ENCODE measurements around the gene RIPOR2. TPM values are rescaled to one million over a fixed set of nuclear protein-coding genes. Genes with fewer than 3 reads are reported as not detected.

RIPOR2 gene
- total and polyA plus RNA-seq, 2 donors (not counting 3 experiments of a cell fraction or from before 2014, with no cell fraction given) = 0.10 TPM; not detected in 1

DNA sequence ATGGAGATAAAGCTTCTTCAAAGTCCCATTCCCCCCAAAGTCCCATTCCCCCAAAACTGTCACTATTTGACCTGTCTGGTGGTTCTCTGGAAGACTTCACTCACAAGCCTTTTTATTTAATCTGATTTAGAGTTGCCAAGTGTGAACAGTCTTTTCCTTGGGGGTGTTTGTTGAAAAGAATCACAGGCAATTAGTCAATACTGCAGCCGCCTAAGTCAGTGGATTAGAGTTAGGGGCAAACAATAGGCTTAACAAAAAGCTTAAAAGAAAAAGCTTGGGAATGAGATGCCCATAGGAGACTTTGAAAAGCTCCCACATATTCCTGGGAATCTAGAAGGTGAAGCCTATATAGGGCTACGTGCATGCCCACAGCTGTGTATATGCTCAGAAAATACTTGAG lies 8.0 kb upstream of the RIPOR2 start:
- H3K9me3 ChIP-seq (replicated peaks; ENCODE audit: control insufficient read depth, insufficient read depth, low read length) = no peaks in the 10 kb centered on the region
- intact Hi-C loops (cut with micrococcal nuclease) = no loop called here
- no peak overlapping the region for H2AFZ ChIP-seq (ENCODE audit: low read depth, low read length)
- no peak overlapping the region for H3K27ac ChIP-seq (ENCODE audit: insufficient read depth, low read depth, low read length)
- ChIA-PET CTCF (no interaction called here), POLR2A (no interaction called here)
- no TSS peak for BruUV-seq (replicated peaks)
- no peak for DNase-seq (ENCODE audit: low read depth, low spot score)
- H3K4me2 ChIP-seq (ENCODE audit: insufficient read depth, low read length) = no peak overlapping the region
- H3K9ac ChIP-seq (replicated peaks; ENCODE audit: extremely low read depth, insufficient read depth, low read length) = no peak overlapping the region
- FAIRE-seq = no peak
- H3K9me1 ChIP-seq (replicated peaks; ENCODE audit: control insufficient read depth, extremely low read depth, insufficient read depth, low read length) = no peaks in the 10 kb centered on the region
- H4K20me1 ChIP-seq (replicated peaks; ENCODE audit: control insufficient read depth, extremely low read depth, insufficient read depth, low read length) = no peaks in the 10 kb centered on the region
- H3K79me2 ChIP-seq (ENCODE audit: control insufficient read depth, insufficient read depth, low read length) = no peaks in the 10 kb centered on the region
- dilution Hi-C loops (cut with MboI; ENCODE audit: extremely low pct_ligation_motif_present, low sequenced_read_pairs) = no loop called here
- no peaks in the 10 kb centered on the region for H3K27me3 ChIP-seq (ENCODE audit: control insufficient read depth in 2 of 2, insufficient read depth in 2 of 2, low read length in 2 of 2)
- H3K4me3 ChIP-seq (replicated peaks in 1 of 3; ENCODE audit: insufficient read depth in 1 of 3, low read depth in 1 of 3, low read length in 3 of 3) = no peak overlapping the region
- H3K4me1 ChIP-seq (ENCODE audit: control insufficient read depth, extremely low read depth, insufficient read depth, low read length) = no peaks in the 10 kb centered on the region
- no peaks in the 10 kb centered on the region for H3K36me3 ChIP-seq (ENCODE audit: control insufficient read depth in 2 of 2, extremely low read depth in 1 of 2, insufficient read depth in 2 of 2, low read length in 2 of 2)
- TF ChIP-seq EZH2 (IDR thresholded peaks at IDR 0.05; ENCODE audit: borderline replicate concordance, low read depth, low read length, severe bottlenecking) (no peak), POLR2AphosphoS5 (IDR thresholded peaks at IDR 0.05; ENCODE audit: insufficient read depth, low read depth, low read length) (no peak), POLR2A (IDR thresholded peaks at IDR 0.05; ENCODE audit: low read depth, low read length) (no peak), MYC (IDR thresholded peaks at IDR 0.05; ENCODE audit: low read depth, low read length) (no peak)
- TF ChIP-seq, protein P1, sequence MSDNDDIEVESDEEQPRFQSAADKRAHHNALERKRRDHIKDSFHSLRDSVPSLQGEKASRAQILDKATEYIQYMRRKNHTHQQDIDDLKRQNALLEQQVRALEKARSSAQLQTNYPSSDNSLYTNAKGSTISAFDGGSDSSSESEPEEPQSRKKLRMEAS (IDR thresholded peaks at IDR 0.05; ENCODE audit: insufficient read depth, insufficient read length) = no peak

DNA sequence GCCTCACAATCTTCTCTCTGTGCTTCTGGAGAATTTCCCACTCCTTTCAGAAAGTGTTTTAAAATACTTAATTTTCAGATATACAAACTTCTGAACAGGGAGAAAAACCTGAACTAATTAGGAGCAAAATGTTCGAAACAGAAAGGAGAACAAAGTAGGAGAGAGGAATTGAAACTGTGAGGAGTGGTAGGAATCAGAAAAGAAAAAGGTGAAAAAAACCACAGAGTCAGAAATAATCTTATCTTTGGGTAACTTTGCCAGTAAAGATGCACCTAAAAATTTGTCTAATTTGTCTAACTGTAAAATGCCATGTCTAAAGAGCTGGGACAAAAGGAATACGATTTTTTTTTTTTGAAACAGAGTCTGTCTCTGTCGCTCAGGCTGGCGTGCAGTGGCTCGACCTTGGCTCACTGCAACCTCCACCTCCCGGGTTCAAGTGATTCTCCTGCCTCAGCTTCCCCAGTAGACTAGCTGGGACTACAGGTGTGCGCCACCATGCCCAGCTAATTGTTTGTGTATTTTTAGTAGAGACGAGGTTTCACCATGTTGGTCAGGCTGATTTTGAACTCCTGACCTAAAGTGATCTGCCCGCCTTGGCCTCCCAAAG lies 4.7 kb upstream of the RIPOR2 start:
- Histone ChIP-seq H2AFZ (ENCODE audit: low read depth, low read length) (no peak overlapping the region), H3K4me1 (ENCODE audit: control insufficient read depth, extremely low read depth, insufficient read depth, low read length) (no peaks in the 10 kb centered on the region), H3K9me1 (replicated peaks; ENCODE audit: control insufficient read depth, extremely low read depth, insufficient read depth, low read length) (no peaks in the 10 kb centered on the region), H3K9ac (replicated peaks; ENCODE audit: extremely low read depth, insufficient read depth, low read length) (no peak overlapping the region), H3K9me3 (replicated peaks; ENCODE audit: control insufficient read depth, insufficient read depth, low read length) (no peaks in the 10 kb centered on the region), H3K79me2 (ENCODE audit: control insufficient read depth, insufficient read depth, low read length) (no peaks in the 10 kb centered on the region), H3K27ac (ENCODE audit: insufficient read depth, low read depth, low read length) (no peak overlapping the region), H3K27me3 (ENCODE audit: control insufficient read depth in 2 of 2, insufficient read depth in 2 of 2, low read length in 2 of 2) (peaks cover 0 to 3% of the 10 kb centered on the region in 2 experiments), H3K36me3 (ENCODE audit: control insufficient read depth in 2 of 2, extremely low read depth in 1 of 2, insufficient read depth in 2 of 2, low read length in 2 of 2) (no peaks in the 10 kb centered on the region), H4K20me1 (replicated peaks; ENCODE audit: control insufficient read depth, extremely low read depth, insufficient read depth, low read length) (no peaks in the 10 kb centered on the region), H3K4me2 (ENCODE audit: insufficient read depth, low read length) (no peak overlapping the region), H3K4me3 (replicated peaks in 1 of 3; ENCODE audit: insufficient read depth in 1 of 3, low read depth in 1 of 3, low read length in 3 of 3) (no peak overlapping the region)
- CTCF ChIA-PET = interaction anchor here (1.0 kb wide), 1 partner anchor 30 kb away, joined by 3 read pairs; no protein-coding TSS in a partner anchor
- BruUV-seq (replicated peaks) = no TSS peak
- intact Hi-C loops (cut with micrococcal nuclease) (no loop called here), dilution Hi-C loops (cut with MboI; ENCODE audit: extremely low pct_ligation_motif_present, low sequenced_read_pairs) (no loop called here)
- no peak for FAIRE-seq
- POLR2A ChIA-PET = no interaction called here
- no peak for DNase-seq (ENCODE audit: low read depth, low spot score)
- no peak for TF ChIP-seq FOS (IDR thresholded peaks at IDR 0.05; ENCODE audit: borderline replicate concordance, insufficient read depth, low read length)
- no peak for TF ChIP-seq MYC (IDR thresholded peaks at IDR 0.05; ENCODE audit: low read depth, low read length)
- TF ChIP-seq, protein P1 (IDR thresholded peaks at IDR 0.05; ENCODE audit: insufficient read depth, insufficient read length) = no peak
- no peak for TF ChIP-seq JUN (IDR thresholded peaks at IDR 0.05; ENCODE audit: borderline replicate concordance, insufficient read depth, insufficient read length, low read depth)
- no peak for TF ChIP-seq POLR2A (IDR thresholded peaks at IDR 0.05; ENCODE audit: low read depth, low read length)
- no peak for TF ChIP-seq EZH2 (IDR thresholded peaks at IDR 0.05; ENCODE audit: borderline replicate concordance, low read depth, low read length, severe bottlenecking)
- TF ChIP-seq GATA2 (IDR thresholded peaks at IDR 0.05; ENCODE audit: insufficient read depth, insufficient read length, low read depth, low read length) = no peak

All from endothelial cell of umbilical vein (primary cell).